ENCODE measurements around the gene TEAD4.
A peak's percentile ranks its signal among the peaks of the same experiment; 100 is the strongest.

The TEAD4 gene

DNA sequence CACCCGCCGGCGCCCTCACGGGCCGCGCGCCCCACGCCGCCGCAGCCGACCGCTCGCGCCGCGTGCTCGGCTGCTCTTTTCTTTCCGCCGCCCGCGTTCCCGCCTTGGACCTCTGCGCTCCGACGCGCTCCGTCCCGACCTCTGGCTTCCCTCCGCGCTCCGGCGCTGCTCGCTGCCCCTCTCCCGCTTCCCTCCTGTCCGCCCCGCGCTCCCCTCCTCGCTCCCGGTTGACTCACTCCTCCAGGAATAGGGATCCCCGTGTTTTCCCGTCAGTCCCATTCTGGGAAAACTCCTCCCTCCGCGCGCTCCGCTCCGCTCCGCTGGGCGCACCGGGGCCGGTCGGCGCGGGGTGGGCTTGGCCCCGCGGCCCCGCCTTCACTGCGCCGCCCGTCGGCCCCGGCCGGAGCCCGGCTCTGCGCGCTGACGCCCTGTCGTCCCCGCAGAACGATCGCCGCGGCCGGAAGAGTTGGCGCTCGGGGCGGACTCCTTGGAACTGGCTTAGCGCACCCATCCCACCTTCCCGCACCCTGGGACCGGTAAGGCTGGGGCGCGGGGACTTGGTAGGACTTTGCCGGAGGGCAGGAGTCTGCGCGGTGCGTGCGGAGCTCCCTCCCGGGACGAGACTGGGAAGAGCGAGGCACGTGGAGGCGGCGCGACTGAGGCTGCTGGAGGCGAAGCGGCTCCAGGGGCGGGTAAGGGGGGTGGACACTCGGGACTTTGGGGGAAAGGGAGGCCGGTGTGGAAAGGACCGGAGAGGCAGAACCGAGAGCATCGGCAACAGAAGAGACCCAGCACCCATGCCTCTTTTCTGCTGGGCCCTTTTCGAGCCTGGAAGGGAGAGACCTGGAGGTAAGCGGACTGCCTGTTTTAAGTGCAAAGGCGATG, 550 bp downstream of the TEAD4 start:
- H3K4me3 ChIP-seq (ENCODE audit: low read length): peak overlapping the region; percentile 49
- no peak for DNase-seq (ENCODE audit: low read depth, low spot score)

DNA sequence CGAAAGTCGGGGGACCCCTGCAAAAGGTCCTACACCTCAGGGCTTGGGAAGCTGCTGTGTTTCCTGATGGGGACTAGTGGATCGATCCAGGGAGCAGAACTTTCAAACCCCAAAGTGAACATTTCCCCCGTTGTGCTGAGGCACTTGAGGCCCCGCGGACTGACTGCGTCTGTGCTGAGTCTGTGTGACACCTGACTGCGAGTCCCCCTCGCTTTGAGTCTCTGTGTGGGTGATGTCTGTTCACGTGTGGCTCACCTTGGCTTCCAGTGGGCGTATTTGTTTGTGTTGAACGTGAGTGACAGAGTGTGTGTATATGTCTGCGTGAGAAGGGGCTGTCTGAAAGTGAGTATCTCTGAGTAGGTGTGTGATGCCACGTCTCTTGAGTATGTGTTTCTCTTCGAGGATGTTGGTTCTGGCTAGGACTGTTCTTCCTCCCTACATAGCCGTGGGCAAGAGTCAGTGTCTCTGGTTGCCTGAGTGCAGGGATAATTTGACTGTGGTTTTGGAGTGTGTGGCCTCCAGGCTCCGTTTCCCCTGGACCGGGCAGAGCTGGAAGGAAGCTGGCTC, 1.3 kb downstream of the TEAD4 start:
- no peak overlapping the region for H3K4me3 ChIP-seq (ENCODE audit: low read length)
- no peak for DNase-seq (ENCODE audit: low read depth, low spot score)

DNA sequence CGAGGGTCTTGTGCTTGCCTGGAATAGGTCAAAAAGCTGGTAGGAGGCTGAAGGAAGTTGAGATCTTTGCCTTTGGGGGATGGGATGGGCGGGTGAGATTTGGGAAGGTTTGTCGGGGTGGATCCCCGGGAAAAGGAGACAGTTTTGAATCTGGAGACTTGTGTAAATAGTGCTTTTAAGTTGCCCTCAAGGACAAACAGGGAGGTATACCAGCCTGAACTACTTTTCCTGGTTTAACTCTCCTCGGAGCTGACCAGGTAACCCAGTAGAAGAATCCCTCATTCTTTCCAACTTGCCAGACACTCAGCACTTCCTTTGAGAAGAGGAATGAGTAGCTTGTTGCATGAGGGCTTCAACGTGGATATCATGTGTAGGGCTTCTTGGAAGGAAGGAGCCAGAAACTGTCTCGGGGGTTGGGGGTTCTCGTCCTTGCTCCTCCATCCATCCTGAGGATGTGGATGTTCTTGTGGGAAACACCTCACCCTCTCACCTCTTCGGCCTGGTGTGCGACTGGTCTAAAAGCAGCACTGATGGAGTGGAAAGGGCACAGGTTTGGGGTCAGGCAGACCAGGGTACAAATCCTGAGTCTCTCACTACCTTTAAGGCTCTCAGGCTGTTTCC, 1.9 kb downstream of the TEAD4 start:
- H3K4me3 ChIP-seq (ENCODE audit: low read length): no peak overlapping the region
- no peak for DNase-seq (ENCODE audit: low read depth, low spot score)

DNA sequence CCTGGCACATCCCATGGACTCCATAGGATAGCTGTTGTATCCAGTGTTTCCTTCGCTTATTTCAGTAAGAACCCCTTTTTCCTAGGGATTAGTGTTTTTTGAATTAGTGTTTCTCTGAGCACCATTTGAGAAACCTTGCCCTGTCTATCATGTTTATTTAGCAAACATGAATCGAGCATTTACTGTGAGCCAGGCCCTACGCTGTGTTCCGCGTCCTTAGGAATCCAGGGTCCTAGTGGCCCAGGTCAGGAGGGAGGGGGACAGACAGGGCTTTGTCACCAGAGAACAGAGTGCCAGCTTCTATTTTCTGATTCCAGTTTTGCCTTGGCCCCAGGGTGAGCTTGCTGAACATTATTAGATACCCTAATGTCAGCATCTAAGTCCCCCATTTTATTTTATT, 2.5 kb downstream of the TEAD4 start:
- no peak for DNase-seq (ENCODE audit: low read depth, low spot score)
- no peak overlapping the region for H3K4me3 ChIP-seq (ENCODE audit: low read length)

DNA sequence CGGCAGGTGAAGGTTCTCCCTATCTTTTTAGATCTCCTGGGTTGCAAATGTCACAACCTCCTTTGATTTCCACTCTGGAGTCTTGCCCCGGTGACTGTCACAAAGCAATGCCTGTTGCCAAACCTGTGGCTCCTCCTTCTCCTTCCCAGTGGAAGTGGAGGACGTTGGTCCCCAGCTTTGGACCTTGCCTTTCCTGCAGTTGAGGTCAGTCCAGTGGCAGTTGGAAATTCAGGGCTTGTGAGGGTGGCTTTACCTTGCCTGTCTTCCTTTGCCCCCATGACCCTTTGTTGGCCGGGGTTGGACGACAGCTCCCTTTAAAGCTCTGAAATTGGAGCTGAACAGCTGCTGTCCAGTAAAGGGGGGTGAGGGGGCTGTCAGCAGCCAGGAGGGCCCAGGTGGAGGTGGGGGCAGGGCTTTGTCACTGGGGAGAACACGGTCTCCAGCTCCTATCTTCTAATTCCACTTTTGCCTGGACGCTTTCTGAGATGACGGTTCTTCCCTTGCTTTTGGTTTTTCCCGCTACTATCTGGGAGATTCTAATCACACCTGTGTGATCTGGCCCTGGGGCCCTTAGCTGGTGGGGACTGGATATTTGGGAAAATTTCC, 4.1 kb downstream of the TEAD4 start:
- H3K4me3 ChIP-seq (ENCODE audit: low read length): no peak overlapping the region
- DNase-seq (ENCODE audit: low read depth, low spot score): no peak

DNA sequence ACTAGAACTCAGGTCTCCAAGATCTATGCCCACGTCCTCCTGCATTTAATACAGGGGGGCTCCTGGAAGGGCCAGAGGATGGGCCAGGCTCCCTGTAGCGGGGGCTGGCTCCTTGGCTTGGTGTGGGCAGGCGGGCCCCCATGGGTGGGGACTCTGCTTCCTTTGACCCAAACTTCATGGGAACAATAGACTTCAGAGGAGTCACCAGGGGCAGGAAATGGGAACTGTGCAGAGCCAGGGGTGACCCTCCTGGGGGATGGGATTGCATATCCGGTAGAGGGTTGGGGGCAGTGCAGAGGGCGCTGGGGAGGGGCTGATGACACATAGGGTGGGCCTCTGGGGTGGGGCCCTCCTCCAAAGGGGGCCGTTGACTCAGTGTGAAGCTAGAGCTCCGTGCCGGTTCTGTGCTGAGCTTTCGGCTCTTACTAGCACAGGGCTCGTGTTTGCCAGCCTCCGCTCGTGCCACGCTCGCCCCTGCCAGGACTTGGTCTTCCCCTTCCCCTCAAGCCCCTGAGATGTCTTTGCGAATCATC, 4.6 kb downstream of the TEAD4 start:
- no peak overlapping the region for H3K4me3 ChIP-seq (ENCODE audit: low read length)
- no peak for DNase-seq (ENCODE audit: low read depth, low spot score)

DNA sequence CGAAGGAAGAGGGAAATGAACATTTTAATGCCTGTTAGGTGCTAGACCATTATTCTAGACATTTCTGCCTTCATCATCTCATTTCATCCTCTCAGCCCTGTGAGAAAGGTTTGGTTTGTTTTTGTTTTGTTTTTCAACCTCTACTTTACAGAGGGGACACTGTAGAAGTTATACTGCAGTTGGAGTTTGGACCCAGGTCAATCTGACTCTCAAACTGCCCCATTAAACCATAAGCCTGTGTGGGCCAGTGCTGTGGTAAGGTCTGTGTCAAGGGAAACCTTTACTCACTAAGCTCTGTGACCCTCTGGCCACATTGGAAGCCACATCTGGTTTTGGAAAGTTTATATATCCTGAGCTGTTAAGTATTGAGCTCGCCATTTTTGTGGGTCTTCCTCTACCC, 8.5 kb downstream of the TEAD4 start:
- no peak for DNase-seq (ENCODE audit: low read depth, low spot score)
- H3K4me3 ChIP-seq (ENCODE audit: low read length): no peak overlapping the region

DNA sequence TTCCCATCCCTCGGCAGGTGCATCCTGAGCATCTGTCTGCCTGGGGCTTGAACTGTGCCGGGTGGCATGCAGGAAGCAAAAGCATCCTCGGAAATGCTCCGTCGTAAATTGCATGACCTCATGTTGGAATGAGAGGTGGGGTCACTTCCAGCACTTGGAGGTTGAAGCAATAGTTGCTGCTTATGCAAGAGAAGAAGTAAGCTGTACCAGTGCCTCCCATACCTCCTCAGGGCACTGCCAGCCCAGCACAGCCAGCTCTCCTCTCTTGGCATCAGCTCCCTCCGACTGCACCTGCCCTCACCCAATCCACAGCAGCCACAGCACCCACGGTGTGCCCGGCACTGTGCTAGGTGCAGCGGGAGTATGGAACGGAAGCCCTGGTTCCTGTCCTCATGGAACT, 11.5 kb downstream of the TEAD4 start:
- no peak for DNase-seq (ENCODE audit: low read depth, low spot score)
- no peak overlapping the region for H3K4me3 ChIP-seq (ENCODE audit: low read length)

DNA sequence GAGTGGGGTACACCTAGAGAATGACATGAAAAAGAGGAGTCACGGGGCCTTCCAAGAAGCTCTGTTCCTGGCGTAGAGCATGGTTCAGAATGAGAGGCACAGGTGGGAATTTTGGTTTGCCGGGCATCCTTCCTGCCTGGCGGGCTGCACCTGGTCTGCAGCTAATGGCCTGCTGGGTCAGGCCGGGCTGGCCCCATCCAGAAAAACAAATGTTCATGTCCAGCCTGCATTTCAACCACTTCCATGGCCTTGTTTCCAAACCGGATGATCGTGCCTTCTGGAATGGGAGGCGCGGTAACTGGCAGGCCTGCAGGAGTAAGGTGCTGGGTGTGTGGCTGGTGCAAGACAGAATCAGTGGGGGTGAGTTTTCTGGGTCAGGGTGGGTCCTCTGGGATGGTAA, 14.4 kb downstream of the TEAD4 start:
- no peak for DNase-seq (ENCODE audit: low read depth, low spot score)
- H3K4me3 ChIP-seq (ENCODE audit: low read length): no peak overlapping the region

DNA sequence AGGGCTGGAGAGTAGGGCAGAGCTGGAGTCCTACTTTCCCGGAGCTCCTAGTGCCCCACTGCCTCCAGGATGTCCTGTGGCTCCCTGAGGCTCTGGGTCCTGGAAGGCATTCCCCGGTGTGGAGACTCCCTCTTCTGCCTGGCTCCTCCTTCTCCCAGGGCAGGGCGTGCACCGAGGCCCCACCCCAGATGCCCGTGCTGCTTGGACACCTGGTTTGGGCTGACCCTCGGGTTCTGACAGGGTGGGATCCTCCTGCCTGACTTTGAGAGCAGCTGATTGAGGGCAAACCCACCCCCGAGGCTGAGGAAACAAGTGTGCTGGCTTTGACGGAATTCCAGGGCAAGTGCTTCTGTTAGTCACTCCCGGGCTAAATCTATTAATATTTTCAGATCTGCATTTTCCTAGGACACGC, 15.4 kb downstream of the TEAD4 start:
- no peak for DNase-seq (ENCODE audit: low read depth, low spot score)

DNA sequence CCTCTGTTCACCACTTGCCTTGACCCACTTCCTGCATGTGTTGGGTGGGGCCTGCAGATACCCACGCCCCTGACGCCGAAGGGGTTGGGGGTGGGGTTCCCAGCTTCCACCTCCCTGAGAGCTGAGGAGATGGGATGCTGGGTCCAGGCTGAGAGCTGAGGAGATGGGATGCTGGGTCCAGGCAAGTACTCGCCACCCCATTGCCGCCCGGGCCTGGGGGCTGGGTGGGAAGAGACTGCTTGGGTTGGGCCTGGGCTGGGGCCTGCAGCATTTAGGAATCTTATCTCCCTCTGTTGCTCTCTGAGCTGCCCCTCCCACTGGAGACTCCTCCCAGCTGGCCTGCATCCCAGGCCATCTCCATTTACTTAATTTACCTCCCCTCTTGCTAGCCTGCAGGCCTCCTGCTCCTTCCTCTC, 17.4 kb downstream of the TEAD4 start:
- H3K4me3 ChIP-seq (ENCODE audit: low read length): no peak overlapping the region
- no peak for DNase-seq (ENCODE audit: low read depth, low spot score)

More for the DNA sequence above, 15.4 kb downstream of the TEAD4 start:
- H3K4me3 ChIP-seq (ENCODE audit: low read length): no peak overlapping the region

DNA sequence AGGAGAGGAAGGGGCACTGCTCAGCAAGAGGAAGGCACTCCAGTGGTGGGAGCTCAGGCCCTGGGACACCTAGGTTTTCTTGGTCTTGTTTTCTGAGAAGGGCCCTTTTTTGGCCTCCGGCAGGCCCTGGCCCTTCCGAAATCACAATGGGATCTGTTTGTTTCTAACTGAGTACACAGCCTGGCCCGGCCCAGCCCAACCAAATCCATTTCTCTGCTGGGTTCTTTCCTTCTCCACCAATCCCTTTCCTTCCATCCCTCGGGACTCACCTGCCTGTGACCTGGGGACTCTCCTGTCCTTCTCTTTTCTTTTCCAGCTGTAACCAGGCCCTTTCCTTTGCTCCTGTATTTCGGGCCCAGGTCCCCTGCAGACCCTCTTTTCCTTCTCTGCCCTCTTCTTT, 18.6 kb downstream of the TEAD4 start:
- no peak overlapping the region for H3K4me3 ChIP-seq (ENCODE audit: low read length)

DNA sequence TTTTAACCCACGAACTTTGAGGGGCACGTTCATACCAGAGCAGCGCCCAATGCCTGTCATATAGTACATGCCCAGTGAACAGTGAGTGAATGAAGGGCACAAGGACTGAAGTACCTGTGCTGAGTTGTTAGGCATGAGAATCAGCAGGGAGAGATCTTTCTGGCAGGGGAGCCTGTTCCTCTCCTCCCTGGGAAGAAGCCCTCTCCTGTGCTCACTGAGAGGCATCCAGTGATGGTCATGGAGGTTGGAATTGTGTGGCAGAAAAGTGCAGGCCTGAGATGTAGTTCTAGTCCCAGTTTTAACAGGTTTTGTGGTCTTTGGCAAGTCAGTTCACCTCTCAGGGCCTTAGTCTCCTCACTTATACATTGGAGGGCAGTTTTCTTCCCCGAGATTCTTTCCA, 20.6 kb downstream of the TEAD4 start:
- H3K4me3 ChIP-seq (ENCODE audit: low read length): no peak overlapping the region
- no peak for DNase-seq (ENCODE audit: low read depth, low spot score)

More for the DNA sequence above, 18.6 kb downstream of the TEAD4 start:
- no peak for DNase-seq (ENCODE audit: low read depth, low spot score)

DNA sequence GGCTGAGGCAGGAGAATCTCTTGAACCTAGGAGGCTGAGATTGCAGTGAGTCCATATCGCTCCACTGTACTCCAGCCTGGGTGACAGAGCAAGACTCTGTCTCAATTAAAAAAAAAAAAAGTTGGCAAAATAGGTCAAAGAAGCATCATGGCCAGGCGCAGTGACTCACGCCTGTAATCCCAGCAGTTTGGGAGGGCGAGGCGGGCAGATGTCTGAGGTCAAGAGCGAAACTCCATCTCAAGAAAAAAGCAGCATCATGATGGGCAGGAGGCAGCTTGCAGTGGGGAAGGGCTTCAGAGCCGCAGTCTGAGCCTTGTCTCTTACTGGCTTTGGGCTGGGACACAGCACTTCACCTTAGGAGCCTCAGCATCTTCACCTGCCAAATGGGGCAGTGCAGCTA, 21.4 kb downstream of the TEAD4 start:
- DNase-seq (ENCODE audit: low read depth, low spot score): no peak
- H3K4me3 ChIP-seq (ENCODE audit: low read length): no peak overlapping the region

DNA sequence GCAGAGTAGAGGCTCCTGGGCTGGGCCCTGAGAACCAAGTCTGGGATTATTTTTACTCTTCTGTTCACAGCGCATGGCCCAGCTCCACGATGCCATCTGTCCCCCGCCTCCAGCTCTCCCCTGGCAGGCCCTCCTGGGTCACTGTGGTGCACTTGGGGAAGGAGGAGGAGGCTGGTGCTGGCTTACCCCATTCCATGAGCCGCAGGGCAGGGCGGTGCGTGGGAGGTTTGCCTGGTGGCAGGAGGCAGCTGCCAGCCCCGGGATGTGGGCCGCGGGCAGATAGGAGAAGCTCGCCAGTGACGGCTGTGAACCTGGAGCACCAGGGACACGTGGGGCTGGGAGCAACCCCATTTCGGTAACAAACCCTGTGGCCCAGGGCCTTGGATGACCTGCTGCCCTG, 23.2 kb downstream of the TEAD4 start:
- DNase-seq (ENCODE audit: low read depth, low spot score): no peak

DNA sequence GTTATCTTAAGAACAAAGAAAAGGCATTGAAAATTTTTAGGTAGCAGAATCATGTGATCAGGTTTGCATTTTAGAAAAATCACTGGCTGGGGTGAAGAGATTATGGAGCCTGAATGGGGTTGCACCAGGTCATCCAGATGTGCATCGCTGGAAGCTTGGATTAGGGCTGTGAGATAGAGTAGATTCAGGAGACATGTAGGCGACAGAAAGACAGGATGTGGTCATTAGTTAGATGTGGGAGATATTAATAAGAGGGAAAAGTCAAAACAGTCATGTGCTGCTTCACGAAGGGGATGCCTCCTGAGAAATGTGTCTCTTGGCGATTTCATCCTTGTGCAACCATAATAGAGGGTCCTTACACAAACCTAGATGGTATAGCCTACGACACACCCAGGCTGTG, 25.1 kb downstream of the TEAD4 start:
- DNase-seq (ENCODE audit: low read depth, low spot score): no peak
- H3K4me3 ChIP-seq (ENCODE audit: low read length): no peak overlapping the region

More for the DNA sequence above, 23.2 kb downstream of the TEAD4 start:
- H3K4me3 ChIP-seq (ENCODE audit: low read length): no peak overlapping the region

DNA sequence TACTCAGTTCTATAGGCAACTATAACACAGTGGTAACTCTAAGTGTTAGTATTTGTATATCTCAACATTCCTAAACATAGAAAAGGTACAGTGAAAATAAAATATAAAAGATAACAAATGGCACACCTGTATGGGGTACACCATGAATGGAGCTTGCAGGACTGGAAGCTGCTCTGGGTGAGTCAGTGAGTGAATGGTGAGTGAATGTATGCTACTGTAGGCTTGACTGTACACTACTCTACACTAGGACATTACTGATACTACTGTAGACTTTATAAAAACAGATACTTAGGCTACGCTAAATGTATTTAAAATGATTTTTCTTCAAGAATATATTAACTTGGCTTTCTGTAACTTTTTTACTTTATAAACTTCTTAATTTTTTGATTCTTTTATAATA, 25.5 kb downstream of the TEAD4 start:
- H3K4me3 ChIP-seq (ENCODE audit: low read length): no peak overlapping the region
- no peak for DNase-seq (ENCODE audit: low read depth, low spot score)

DNA sequence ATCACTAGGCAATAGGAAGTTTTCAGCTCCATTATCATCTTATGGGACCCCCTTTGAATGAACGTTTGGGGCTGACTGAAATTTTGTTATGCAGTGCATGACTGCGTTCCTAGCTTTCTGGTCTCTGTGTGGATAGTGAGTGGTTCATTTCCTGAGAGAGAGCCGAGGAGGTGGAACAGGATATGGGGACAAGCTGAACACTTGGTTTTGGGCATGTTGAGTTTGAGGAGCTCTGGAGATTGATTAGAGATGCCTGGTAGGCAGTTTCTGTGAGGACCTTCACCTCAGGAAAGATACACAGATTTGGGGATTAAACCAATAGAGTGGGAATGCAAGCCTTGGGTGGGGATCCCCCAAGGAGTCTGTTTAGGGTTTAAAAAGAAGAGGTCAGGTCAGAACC, 27.7 kb downstream of the TEAD4 start:
- no peak overlapping the region for H3K4me3 ChIP-seq (ENCODE audit: low read length)
- no peak for DNase-seq (ENCODE audit: low read depth, low spot score)

DNA sequence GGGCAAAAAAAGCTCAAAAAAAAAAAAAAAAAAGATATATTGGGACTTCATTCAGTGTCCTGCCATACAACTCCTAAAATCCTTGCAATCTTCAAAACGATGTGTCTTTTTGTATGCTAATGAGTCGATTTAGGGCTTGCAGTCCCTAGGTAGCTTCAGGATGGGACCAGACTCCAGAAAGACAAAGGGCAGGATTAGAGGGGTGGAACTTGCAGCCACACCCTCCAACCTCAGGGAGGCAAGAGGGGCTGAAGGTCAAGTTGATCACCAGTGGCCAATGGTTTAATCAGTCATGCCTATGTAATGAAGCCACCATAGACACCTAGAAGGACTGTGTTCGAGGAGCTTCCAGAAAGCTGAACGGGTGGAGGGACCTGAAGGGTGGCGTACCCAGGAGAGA, 29.3 kb downstream of the TEAD4 start:
- no peak overlapping the region for H3K4me3 ChIP-seq (ENCODE audit: low read length)
- DNase-seq (ENCODE audit: low read depth, low spot score): no peak

DNA sequence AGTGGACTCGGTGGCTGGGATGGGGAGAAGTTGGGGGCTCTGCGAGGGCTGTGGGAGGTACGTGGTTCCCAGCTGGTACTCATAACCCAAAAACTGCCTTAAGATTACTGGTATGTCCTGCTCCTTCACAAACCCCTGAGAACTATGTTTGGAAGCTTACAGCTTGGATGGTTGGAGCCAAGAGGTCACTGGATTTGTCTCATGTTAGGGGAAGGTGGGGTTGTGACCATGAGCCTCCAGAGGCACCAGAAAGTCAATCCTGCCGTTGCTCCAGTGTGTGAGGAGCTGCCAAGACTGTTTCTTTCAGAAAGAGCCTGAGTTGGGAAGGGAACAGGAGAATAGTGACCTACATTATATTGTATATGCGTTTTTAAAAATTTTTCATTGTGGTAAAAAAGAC, 33.5 kb downstream of the TEAD4 start:
- DNase-seq (ENCODE audit: low read depth, low spot score): no peak
- no peak overlapping the region for H3K4me3 ChIP-seq (ENCODE audit: low read length)
